CD4-positive, alpha-beta T cell treated with Interleukin-10 for 1 hour (primary cell): ENCODE results near the gene DCC.

Experiments
- DNase-seq: peaks from one replicate; pipeline ENCODE4 v3.0.0-alpha.2; 2020

The DCC gene

DNA sequence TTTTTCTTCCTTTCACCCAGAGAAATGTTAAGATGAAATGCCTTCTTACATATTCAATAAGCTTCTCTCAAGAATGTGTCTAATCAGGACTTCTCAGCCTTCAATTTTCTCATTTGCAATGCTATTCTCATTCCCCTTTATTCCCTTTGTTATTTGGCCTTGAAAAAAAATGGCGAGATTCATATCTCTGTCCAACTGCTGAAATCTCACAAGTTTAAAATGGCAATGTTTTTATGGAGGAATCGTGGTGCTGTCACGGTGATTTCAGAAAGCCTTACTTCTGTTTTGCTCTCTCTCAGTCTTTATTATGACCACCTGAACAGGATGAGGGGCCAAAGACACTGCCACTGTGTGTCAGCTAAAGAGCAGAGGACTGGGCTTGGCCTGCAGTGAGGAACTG, 928.5 kb downstream of the DCC start:
- no peak for DNase-seq

DNA sequence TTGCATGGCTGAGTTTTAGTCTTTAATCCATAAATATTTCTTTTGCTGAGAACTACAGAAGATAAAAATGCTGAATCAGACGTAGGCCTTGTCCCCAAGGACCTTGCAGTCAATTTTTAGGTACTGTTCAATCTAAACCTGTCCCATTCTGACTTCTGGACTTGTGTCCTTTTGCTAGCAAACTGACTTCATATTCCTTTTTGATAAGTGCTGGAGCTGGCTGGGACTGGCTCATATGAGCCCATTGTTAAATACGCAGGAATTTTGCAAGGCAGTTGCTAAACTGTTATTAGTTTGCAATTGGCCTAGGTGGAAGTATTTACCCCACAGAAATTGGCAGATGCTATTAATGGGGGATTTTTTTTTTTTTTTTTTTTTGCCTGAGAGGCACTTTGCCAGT, 941.4 kb downstream of the DCC start:
- no peak for DNase-seq

DNA sequence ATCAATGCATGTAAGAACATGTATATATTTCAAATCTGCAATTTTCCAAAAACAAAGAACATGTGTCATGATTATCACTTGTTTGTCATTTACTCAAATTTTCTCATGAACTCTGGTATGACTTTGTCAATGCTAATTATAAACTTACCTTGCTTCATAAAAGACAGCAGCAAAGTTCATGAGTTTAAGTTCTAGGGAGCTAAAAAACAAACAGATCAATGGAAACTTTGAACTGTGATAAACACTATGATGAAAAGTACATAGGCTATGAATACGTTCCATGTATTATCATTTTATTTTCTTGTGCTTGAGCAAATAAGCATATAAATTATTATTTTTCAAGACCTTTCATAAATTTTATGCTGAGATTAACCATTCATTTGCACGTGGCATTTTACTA, 943.7 kb downstream of the DCC start:
- no peak for DNase-seq

DNA sequence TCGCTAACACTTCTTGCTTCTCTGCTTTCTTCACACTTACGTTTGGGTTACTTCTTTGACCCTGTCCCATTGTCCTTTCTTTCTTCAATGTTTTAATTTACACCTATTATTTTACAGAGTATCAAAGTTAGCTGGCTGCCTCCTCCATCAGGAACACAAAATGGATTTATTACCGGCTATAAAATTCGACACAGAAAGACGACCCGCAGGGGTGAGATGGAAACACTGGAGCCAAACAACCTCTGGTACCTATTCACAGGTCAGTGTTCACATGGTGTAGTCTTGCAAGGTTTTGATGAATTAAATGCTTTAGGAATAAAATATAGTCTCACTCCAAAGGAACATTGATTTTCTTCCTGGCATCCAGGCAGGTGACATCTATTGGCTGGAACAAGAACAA, 965.5 kb downstream of the DCC start:
- no peak for DNase-seq

DNA sequence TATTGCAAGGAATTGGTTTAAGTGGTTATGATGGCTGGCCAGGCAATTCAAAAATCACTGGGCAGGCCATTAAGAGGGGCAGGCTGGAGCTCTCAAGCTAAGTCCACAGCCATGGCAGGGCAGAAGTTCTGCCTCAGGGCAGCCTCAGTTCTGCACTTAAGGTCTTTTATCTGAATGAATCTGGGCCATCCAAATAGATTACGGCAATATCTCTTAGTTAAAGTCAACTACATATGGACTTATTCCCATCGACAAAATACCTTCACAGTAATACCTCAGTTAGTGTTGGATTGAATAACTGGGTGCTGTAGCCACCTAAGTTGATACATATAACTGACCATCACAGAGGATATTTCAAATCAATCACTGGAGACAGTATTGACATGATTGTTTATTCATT, 979.6 kb downstream of the DCC start:
- no peak for DNase-seq

DNA sequence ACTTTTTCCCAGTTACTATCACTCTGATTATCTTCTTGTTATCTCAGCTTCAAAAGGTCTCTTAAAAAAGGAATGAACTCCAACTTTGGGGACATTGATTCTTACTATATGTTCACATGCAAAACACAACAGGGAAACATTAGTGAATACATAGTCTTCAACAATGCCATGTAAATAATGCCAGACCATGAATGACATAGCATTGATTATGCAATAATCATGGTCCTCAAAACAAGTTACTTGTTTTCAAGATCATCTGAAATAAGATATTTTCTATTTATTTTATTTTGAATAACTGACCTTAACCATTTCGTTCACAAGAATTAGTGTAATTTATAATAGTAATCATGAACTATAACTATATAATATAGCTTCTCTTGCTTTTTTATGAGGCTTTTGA, 982.2 kb downstream of the DCC start:
- no peak for DNase-seq

DNA sequence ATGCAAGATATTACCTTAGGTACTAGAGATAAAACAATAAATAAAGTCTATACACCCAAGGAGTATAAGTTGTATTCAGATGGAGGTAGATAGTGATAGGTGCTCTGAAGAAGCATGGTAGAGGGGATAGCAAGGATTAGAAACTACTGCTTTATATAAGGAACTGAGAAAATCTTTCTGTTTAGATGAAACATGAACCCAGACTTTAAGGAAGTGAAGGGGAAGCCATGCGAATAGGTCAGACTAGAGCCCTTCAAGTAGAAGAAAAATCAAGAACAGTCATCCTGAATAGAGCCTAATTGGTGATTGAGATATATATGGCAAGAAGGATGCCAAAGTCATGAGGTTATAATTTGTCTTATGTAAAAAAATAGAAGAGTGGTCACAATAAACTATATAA, 984.4 kb downstream of the DCC start:
- no peak for DNase-seq

DNA sequence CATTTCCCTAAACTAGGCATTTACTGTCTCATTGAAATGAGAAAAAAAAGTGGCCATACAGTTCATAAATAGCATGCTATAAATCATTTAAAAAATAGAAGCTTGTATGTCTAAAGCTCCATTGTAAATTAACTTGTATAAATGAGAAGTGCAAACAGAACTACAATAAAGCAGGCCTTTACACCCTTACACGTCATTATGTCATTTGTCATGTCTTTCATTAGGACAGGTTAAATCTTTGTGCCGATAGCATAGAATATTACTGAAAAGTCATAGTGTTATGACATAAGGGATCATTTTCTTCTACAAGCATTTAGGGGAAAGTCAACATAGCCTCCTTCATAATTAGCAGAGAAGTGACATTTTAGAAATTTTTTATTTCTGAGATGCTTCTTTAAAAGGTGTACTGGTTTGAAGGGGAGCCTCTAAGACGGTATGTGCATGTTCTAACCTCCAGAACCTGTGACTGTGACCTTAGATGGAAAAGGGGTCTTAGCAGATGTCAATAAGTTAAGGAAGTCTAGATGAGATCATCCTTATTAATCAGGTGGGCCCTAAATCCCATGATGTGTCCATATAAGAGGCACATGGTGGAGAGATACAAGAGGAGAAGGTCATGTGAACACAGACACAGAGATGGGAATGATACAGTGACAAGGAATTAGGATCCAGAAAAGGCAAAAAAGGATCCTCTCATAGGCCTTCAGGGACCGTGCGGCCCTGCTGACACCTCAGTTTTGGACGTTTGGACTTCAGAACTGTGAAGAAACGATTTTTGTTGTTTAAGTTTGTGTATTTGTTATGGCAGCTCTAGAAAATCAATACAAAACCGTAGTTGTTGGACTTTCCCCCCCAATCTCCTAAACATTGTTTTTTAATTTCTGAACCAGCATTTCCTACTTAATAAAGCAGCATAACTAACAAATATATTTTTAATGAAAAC, 1020.8 kb downstream of the DCC start:
- no peak for DNase-seq

DNA sequence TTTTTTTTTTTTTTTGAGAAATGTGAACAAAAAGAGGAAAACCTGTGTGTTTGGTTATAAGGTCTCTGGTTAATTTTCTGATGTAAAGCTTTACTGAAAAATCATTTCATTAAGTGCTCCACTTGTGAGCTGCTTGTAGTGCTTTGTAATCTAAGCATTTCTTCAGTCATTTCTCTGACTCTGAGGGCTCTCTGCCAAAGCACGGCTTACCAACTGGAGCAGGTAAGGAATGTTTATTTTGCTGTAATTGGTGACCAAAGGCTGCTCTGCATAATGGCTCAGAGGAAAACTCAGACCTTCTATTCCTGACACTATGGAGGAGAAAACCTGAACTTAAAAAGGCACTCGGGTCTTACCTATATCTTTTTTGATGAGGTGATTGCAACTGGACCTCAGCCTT, 1035.6 kb downstream of the DCC start:
- no peak for DNase-seq

DNA sequence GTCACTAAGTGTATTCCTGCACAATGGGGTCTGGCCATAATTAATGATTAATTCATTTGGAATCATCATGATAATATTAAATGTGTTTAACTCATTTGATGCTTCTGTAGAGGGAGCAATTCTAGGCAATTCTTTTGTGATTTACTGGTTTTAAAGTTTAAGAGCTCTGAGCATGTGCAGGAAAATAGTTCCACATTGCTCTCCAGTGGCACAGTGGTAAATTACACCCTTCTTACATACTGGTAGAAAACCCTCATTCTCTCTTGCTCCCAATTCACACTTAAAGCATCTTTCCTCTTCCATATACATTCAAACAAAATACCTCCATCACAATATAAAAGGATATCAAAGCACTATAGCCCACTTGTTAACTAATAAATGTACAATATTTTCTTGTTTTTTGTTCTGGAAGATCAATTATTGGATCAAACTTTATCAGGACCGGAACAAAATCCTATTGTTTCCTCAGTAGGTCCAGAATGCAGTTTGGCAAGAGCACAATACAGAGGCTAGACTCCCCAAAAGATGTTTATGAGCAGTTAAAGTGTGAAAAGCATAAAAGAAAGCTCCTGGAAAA, 1040.2 kb downstream of the DCC start:
- DNase-seq = no peak

DNA sequence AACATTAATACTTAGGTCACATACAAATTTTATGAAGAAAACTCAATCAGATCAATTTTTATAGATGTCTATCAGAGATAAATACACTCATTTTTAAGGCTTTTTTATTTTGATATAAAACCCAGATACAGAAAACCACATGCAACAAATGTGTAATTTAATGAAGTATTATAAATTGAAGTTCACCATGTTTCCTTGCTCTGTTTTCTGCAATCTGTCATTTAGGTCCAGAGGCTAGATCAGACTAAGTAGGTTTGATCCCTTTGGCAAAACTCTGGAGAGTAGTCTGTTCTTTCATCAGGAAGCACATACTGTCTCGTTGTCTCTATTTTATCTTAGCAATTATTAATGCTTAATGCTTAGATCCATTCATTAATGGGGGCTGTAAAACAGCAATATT, 1042.9 kb downstream of the DCC start:
- no peak for DNase-seq

DNA sequence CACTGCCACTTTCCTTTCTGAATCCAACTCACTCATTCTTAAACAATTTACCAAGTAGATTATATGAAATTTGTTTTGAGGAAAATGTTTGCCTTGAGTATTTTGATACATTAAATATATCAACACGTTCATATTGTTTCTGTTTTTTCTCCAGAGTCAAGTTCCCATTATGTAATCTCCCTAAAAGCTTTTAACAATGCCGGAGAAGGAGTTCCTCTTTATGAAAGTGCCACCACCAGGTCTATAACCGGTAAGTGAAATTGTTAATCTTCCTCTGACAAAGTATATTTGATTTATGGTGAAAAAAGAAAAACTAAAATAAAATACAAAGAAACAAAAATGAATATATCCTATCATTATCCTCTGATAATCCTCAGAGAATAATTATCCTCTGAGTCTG, 1045.9 kb downstream of the DCC start:
- no peak for DNase-seq

DNA sequence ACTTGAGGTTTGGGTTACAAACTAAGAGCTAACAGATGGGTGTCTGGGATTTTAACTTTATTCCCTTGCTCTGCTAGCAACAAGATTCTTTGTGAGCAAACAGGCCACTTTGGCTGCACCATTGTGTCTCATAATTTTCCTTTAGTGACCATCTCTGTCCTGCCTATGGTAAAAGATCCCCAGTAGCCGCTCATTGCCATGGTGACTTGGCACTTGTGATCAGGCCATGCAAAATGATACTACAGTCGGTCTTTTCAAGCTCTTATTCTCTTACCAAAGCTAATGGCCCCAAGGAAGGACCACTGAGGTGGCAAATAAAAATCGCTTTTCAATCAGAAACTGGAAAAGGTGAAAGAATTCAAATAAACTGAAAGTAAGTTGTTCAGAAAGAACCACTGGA, 1047.6 kb downstream of the DCC start:
- DNase-seq = no peak

DNA sequence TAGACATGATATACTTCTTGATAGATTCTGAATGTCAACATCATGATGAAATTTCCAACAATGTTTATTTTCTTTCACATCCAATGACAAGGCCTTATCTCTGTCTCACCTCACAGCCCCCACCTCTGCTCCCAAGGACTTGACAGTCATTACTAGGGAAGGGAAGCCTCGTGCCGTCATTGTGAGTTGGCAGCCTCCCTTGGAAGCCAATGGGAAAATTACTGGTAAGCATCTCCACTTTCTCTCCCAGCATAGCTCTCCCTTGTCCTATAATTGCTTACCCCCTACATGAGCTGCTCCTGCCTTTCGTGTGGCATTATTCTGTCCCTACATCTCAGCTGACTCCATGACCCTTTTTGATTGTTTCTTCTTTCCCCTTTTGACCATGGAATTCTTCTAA, 1062.7 kb downstream of the DCC start:
- DNase-seq = no peak

DNA sequence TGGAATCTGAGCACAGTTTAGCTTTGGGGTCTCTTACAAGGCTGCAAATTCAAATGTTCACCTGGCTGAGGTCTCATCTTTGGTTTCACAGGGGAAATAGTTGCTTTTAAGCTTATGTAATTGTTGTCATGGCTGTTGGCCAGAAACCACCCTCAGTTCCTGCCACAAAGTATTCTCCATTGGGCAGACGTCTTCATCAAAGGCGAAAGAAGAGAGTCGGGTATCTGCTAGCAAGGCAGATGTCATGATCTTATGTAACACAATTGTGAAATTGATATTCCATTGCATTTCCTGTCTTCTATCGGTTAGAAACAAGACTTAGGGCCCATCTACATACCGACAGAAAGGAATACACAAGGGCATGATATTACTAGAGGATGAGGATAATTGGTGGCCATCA, 1068.3 kb downstream of the DCC start:
- DNase-seq = no peak

DNA sequence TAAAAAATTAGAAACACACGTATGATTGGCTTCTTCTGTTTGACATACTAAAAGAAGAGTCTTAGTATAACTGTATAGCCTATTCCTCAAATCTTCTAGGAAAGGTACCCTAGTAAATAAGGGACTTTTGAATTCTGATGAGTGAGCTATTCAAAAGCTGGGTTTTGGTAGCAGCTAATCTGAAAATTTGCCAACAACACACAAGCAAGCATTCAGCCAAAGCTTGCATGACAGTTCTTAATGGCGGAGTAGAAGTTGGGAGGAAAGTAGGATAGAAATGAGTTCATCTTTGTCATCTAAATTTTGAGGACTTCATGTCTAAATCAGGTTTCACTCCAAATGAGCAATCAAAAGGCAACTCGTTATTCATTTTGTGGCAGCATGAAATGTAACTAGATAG, 1071.5 kb downstream of the DCC start:
- DNase-seq = no peak

DNA sequence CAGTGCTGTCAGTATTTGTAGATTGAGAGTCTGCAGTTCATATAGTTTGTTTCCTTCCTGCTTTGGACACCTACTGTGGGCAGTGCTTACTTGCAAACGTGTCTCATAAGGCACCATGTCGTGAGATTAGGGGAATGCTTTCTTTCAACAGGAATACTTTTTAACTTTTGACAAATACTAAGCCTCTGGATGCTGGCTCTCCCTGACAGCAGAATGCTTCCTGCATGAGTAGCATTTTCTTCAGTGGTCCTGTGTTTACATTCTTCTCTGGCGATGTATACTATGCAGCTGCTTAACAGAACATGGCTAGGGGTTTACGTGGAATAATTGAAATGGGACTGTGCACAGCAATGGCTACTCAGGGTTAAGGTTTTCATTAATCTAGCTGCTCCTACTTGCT, 1077.0 kb downstream of the DCC start:
- DNase-seq = no peak

DNA sequence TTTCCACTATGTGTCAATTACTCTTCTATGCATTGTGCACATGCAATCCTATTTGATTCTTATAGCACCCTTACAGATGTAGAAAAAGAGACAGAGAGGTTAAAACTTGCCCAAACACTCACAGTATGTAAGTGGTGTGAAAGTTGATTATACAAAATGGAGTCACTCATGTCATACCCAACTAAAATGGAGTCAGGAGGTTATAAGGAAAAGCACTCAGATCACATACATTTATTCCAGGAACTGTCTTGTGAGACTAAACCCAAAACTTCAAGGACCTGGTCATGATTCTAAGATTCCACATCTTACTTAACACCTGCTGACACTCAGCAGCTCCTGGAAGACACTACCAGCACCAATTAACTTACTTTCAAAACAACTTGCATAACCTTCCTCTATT, 1081.9 kb downstream of the DCC start:
- DNase-seq = no peak

DNA sequence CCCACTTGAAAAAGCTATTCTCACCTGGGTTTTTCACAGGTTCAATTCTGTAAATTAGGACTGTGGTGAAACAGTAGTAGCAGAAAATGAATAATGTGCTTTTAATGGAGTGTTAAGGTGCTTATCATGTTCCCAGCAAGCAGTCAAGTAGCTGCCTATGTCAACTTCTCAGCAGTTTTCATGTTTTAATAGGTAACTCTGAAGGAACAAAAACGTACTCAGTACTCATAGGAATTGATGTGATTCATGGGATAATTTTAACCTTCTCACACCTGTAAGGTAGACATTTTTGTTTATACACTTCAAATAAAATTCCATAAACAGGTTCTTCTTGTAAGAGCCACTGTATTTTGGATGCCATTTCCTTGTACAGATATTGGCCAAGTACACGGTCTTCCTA, 1082.9 kb downstream of the DCC start:
- no peak for DNase-seq

DNA sequence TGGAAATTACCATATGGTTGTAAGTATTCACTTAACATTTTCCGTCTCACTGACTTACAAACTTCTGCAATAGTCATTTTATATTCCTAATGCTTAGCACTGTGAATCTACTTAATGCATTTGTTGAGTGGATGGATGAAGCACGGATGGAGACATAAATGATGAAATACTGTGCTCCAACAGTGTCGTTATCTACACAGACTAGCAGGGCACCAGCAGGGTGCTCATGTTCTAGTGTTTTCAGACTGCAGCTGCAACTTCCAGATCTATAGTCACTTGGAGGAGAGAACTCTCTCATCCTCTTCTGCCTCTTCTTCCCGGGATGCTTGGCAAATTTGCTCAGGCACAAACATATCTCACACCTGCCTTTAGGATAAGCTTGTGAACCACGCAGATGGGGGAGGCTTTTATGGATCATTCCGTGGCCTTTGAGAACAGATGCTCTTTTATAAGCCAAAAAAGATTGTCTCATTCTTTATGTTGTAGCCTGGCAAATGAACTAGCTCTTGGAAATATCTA, 1086.7 kb downstream of the DCC start:
- DNase-seq = no peak

DNA sequence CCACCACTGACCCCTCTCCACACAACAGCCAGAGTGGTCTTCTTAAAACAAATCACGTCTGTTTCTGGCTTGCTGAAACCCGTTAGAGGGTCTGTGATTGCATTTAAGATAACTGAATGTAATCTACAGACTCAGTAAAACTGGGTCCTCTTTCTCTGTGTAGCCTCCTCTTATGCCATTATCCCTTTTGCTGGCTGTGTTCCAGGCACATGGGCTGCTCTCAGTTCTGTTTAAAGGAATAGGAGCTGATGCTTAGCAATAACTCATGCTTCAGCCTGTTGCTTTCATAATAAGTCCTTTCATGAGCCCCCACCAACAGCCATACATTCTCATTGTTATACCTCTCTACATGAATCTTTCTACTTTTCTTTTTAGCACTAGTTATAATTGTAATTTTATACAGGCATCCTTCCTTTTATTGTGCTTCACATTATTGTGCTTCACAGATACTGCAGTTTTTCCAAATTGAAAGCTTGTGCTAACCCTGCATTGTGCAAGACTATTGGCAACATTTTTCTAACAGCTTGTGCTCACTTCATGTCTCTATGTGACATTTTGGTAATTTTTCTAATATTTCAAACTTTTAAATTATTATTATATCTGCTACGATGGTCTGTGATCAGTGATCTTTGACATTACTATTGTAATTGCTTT, 1101.9 kb downstream of the DCC start:
- no peak for DNase-seq

DNA sequence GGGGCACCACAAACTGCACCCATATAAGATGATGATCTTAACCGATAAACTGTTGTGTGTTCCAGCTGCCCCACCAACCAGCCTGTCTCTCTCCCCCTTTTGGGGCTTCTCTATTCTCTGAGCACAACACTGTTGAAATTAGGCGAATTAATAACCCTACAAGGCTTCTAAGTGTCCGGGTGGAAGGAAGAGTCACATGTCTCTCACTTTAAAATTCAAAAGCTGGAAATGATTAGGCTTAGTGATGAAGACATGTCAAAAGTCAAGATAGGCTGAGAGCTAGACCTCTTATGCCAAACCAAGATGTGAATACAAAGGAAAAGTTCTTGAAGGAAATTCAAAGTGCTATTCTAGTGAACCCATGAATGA, 1102.4 kb downstream of the DCC start:
- no peak for DNase-seq

DNA sequence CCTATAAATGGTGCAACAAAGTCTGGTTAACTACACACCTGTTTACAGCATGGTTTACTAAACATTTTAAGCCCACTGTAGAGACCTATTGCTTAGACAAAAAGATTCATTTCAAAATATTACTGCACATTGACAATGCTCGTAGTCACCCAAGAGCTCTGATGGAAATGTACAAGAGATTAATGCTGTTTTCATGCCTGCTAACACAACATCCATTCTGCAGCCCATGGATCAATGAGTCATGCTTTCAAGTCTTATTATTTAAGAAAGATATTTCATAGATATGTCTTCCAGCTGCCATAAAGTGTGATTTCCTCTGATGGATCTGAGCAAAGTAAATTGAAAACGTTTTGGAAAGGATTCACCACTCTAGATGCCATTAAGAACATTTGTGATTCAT, 1103.3 kb downstream of the DCC start:
- DNase-seq = no peak

DNA sequence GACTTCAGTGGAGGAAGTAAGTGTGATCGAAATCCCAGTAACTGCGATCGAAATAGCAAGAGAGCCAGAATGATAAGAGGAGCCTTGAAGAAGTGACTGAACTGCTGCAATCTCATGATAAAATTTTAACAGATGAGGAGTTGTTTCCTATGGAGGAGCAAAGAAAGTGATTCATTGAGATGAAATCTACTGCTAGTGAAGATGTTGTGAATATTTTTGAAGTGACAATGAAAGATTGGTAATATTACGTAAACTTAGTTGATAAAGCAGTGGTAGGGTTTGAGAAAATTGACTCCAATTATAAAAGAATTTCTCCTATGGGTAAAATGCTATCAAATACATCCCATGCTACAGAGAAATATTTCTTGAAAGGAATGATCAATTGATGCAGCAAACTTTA, 1103.8 kb downstream of the DCC start:
- DNase-seq = no peak
